Type B pancreatic cell (in vitro differentiated cells): ENCODE measurements around the gene LRRN2. TPM values are rescaled to one million over a fixed set of nuclear protein-coding genes. Genes with fewer than 3 reads are reported as not detected.

Source experiments
- DNase-seq: peaks from one replicate; pipeline ENCODE4 v3.0.0; 2021; ENCODE audit warnings: mixed read lengths; ENCODE audit not compliant: unreplicated experiment; ENCODE audit errors: extremely low spot score
- H3K27ac Mint-ChIP-seq: 2 replicates; pipeline ENCODE4 v1.8.0; 2021; ENCODE audit warnings: mild to moderate bottlenecking, mixed read lengths
- H3K27me3 Mint-ChIP-seq: 2 replicates; pipeline ENCODE4 v1.8.0; 2021; ENCODE audit warnings: mixed read lengths
- H3K36me3 Mint-ChIP-seq: 2 replicates; pipeline ENCODE4 v1.8.0; 2021; ENCODE audit warnings: mixed read lengths
- H3K4me1 Mint-ChIP-seq: one replicate; pipeline ENCODE4 v1.8.0; 2021; ENCODE audit warnings: mixed read lengths; ENCODE audit not compliant: unreplicated experiment
- H3K4me3 Mint-ChIP-seq: 2 replicates; pipeline ENCODE4 v1.8.0; 2021; ENCODE audit warnings: mild to moderate bottlenecking, mixed read lengths
- H3K9me3 Mint-ChIP-seq: 2 replicates; pipeline ENCODE4 v1.8.0; 2021; ENCODE audit warnings: mixed read lengths
- total RNA-seq: library from RNA; stranded (reverse); gene quantifications from 2 replicates; pipeline ENCODE4 v1.2.1, GENCODE V29; 2021; ENCODE audit warnings: low replicate concordance
- TF ChIP-seq, protein P1 (sequence below): fragments of 200-600 bp; sonication (generic); conservative IDR thresholded peaks from 2 replicates; pipeline ENCODE4 v1.5.0; 2021; ENCODE audit warnings: antibody characterized with exemption, mild to moderate bottlenecking

Gene LRRN2
- total RNA-seq, 1 donor from 2014 or later: 19.0 TPM

DNA sequence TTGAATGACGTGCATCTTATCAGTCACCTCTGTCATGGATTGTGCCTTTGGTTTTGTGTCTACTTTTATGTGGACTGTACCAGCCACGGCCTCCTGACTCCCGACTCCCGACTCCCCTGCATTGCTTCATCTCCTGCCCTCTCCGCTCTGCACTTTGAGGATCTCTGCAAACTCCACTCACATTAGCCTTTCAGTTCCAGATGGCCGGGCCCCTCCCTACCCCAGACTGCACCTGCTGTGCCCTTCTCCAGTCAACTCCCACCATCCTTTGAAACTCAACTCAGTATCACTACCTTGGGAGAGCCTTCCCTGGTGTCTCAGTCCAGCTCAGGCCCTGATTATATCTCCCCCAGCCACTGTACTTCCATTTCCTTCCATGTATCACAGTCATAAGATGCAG is 97.9 kb downstream of the LRRN2 start:
- Mint-ChIP-seq H3K4me1 (no peaks in the 10 kb centered on the region), H3K9me3 (no peaks in the 10 kb centered on the region), H3K36me3 (no peaks in the 10 kb centered on the region), H3K27me3 (peaks cover 5% of the 10 kb centered on the region), H3K4me3 (no peak overlapping the region), H3K27ac (no peak overlapping the region)
- DNase-seq: no peak
- TF ChIP-seq, protein P1, sequence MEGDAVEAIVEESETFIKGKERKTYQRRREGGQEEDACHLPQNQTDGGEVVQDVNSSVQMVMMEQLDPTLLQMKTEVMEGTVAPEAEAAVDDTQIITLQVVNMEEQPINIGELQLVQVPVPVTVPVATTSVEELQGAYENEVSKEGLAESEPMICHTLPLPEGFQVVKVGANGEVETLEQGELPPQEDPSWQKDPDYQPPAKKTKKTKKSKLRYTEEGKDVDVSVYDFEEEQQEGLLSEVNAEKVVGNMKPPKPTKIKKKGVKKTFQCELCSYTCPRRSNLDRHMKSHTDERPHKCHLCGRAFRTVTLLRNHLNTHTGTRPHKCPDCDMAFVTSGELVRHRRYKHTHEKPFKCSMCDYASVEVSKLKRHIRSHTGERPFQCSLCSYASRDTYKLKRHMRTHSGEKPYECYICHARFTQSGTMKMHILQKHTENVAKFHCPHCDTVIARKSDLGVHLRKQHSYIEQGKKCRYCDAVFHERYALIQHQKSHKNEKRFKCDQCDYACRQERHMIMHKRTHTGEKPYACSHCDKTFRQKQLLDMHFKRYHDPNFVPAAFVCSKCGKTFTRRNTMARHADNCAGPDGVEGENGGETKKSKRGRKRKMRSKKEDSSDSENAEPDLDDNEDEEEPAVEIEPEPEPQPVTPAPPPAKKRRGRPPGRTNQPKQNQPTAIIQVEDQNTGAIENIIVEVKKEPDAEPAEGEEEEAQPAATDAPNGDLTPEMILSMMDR: no peak

DNA sequence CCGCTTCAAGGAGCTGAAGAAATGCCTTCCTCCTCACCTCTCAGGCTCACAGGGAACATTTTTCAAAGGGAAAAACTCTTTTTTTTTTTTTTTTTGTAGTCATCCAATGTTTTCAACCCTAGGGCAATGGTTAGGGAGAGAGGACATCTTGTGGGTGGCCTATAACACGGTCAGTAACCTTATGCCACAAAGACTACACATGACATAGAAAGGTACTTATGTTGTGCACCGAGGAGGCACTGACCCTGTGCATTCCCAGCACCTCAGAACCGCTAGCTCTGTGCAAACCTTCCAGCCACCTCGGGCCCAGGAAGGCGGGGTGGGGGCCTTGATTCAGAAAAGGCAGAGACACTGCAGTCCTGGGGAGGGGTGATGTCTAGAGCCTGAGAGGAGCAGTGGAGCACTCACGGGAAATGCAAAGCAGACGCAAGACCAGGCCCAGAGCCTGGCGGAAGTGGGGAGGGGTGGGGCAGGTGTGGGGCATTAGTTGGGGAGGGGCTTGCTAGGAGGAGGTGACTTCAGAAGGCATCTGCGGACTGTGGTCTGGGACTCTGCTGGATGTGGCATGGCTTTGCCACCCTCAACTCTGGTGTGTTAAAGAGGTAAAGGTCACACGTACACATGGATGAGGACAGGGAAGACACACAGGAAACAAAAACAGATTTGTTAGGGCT is 100.7 kb downstream of the LRRN2 start:
- Mint-ChIP-seq H3K27me3 (peaks cover 10% of the 10 kb centered on the region), H3K4me1 (no peaks in the 10 kb centered on the region), H3K4me3 (no peak overlapping the region), H3K9me3 (no peaks in the 10 kb centered on the region), H3K36me3 (no peaks in the 10 kb centered on the region), H3K27ac (no peak overlapping the region)
- TF ChIP-seq, protein P1: no peak
- no peak for DNase-seq

DNA sequence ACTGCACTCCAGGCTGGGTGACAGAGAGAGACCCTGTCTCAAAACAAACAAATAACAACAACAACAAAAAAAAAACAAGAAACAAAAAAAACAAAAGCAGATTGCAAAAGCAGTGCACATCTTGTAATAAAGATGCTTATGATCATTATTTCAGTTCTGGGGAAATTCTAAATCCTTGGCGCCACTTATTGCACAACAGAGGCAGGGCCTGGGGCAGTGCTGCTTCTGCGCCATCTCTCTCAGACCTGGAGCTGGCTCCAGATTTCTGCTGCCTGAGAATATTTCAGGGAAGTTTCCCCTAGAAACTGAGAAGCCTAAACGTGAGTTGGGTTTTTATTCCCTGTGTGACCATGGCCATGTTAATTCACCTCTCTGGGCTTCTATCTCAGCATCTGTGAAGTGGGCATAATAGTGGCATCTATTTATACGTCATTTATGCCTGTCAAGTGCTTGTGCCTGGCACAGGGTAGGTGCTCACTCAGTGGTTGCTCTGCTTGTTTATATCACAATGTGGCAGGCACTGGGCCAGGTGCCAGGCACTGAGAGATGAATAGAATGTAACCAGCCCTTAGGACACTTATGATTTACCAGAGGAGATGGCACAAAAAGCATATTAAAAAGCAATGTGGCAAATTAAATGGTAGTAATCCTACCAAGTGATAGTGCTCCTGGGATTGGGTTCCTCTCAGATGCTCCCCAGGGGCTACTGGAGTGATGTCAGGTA is 101.5 kb downstream of the LRRN2 start:
- H3K9me3 Mint-ChIP-seq: no peaks in the 10 kb centered on the region
- no peak overlapping the region for H3K4me3 Mint-ChIP-seq
- TF ChIP-seq, protein P1: no peak
- no peak for DNase-seq
- H3K27ac Mint-ChIP-seq: no peak overlapping the region
- H3K4me1 Mint-ChIP-seq: no peaks in the 10 kb centered on the region
- H3K36me3 Mint-ChIP-seq: no peaks in the 10 kb centered on the region
- peaks cover 11% of the 10 kb centered on the region for H3K27me3 Mint-ChIP-seq

DNA sequence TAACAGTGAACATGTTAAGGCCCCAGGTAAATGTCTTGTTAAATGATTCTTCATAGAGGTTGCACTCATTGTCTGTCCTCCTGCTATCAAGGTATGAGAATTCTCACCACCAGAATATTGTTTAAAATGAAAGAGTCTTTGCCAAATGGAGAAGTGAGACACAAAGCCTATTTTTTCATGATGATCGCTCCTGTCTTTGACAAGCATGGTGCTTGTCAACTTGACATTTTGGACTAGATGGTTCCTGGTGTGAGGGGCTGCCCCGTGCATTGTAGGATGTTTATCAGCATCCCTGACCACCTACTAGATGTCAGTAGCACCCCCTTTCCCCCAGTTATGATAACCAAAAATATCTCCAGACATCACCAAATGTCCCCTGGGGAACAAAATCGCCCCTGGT is 103.8 kb downstream of the LRRN2 start:
- Mint-ChIP-seq H3K4me1 (peaks cover 14% of the 10 kb centered on the region), H3K36me3 (no peaks in the 10 kb centered on the region), H3K9me3 (no peaks in the 10 kb centered on the region), H3K27ac (no peak overlapping the region), H3K4me3 (no peak overlapping the region), H3K27me3 (peaks cover 5% of the 10 kb centered on the region)
- TF ChIP-seq, protein P1: no peak
- no peak for DNase-seq

DNA sequence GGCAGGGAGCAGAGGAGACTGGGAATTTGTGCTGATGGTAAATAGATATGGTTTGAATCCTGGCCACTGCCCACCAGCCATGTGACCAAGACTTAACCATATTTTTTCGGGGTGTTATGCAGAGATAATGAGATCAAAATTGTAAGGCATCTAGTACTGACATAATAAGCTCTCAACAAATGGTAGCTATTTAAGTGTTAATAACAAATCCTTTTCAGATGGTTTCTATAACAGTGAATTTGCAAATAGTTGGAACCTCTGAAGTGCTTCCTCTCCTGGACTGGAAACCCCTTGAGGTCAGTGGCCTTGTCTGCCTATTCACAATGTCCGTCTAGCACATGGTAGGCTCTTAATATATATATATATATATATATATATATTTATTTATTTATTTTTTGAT is 104.7 kb downstream of the LRRN2 start:
- Mint-ChIP-seq H3K9me3 (no peaks in the 10 kb centered on the region), H3K27me3 (peaks cover 8% of the 10 kb centered on the region), H3K36me3 (no peaks in the 10 kb centered on the region), H3K4me3 (no peak overlapping the region), H3K27ac (no peak overlapping the region), H3K4me1 (peaks cover 23% of the 10 kb centered on the region)
- TF ChIP-seq, protein P1: no peak
- no peak for DNase-seq
